Ecto neural progenitor cell (in vitro differentiated cells): ENCODE measurements around the gene SLC46A1.
"Not testable (repeated sequence)": the region's sequence is repeated elsewhere in the genome, so short reads cannot be mapped to it uniquely, and the experiment has no call there.

Source experiments
- DNase-seq: peaks from one replicate; pipeline ENCODE4 v3.0.0-alpha.2; 2018; ENCODE audit warnings: low spot score

Gene SLC46A1

GRCh38 chr17:28405632-28406472 lies at the start of gene SLC46A1:
Gene SLC46A1, minus strand, starts transcription at chr17:28406212. Its CDS starts 98 bp downstream, at chr17:28406114.
- peak; percentile 77 for DNase-seq

GRCh38 chr17:28449859-28450258 lies 43.8 kb upstream of the SLC46A1 start:
- DNase-seq, result no peak

- no peak for DNase-seq
Measured at GRCh38 chr17:28447396-28447760, 41.4 kb upstream of the SLC46A1 start.

GRCh38 chr17:28446716-28447395 lies 40.8 kb upstream of the SLC46A1 start:
- DNase-seq, result no peak

GRCh38 chr17:28443901-28444638 lies 38.1 kb upstream of the SLC46A1 start:
- DNase-seq, result no peak

- not testable (repeated sequence) for DNase-seq
Measured at GRCh38 chr17:28434326-28434725, 28.3 kb upstream of the SLC46A1 start.

GRCh38 chr17:28433721-28434120 lies 27.7 kb upstream of the SLC46A1 start:
- no peak for DNase-seq

- not testable (repeated sequence) for DNase-seq
Measured at GRCh38 chr17:28427982-28428381, 22.0 kb upstream of the SLC46A1 start.

GRCh38 chr17:28427371-28427770 lies 21.4 kb upstream of the SLC46A1 start:
- no peak for DNase-seq

GRCh38 chr17:28426081-28426519 lies 20.1 kb upstream of the SLC46A1 start:
- peak; percentile 68 for DNase-seq

- no peak for DNase-seq
Measured at GRCh38 chr17:28425206-28425605, 19.2 kb upstream of the SLC46A1 start.

GRCh38 chr17:28421787-28422305 lies 15.8 kb upstream of the SLC46A1 start:
- no peak for DNase-seq

- peak; percentile 80 for DNase-seq
Measured at GRCh38 chr17:28416703-28417311, 10.8 kb upstream of the SLC46A1 start.

GRCh38 chr17:28415886-28416285 lies 9.9 kb upstream of the SLC46A1 start:
- no peak for DNase-seq

GRCh38 chr17:28413804-28414203 lies 7.8 kb upstream of the SLC46A1 start:
- no peak for DNase-seq

- DNase-seq, result no peak
Measured at GRCh38 chr17:28412099-28412498, 6.1 kb upstream of the SLC46A1 start.

GRCh38 chr17:28407974-28408306 lies 1.9 kb upstream of the SLC46A1 start:
- DNase-seq, result no peak

- peak; percentile 39 for DNase-seq
Measured at GRCh38 chr17:28407130-28407973, 1.3 kb upstream of the SLC46A1 start.

GRCh38 chr17:28406473-28406814 lies 432 bp upstream of the SLC46A1 start:
- no peak for DNase-seq

GRCh38 chr17:28404812-28405570 lies 1.0 kb downstream of the SLC46A1 start:
- DNase-seq, result no peak

GRCh38 chr17:28404461-28404811 lies 1.6 kb downstream of the SLC46A1 start:
- no peak for DNase-seq
